ENCODE results near the gene DROSHA.

- TF ChIP-seq RAD21 (IDR thresholded peaks at IDR 0.05; ENCODE audit: low read length) (no peak), CTCF (conservative IDR thresholded peaks at IDR 0.05; ENCODE audit: low read depth, low read length) (no peak), POLR2A (IDR thresholded peaks at IDR 0.05; ENCODE audit: low read depth, low read length) (no peak), MAFK (IDR thresholded peaks at IDR 0.05; ENCODE audit: low read depth, low read length) (no peak), NFE2L2 (IDR thresholded peaks at IDR 0.05; ENCODE audit: low read depth, low read length) (no peak), ELK1 (IDR thresholded peaks at IDR 0.05; ENCODE audit: borderline replicate concordance, low read depth, low read length) (no peak), FOS (IDR thresholded peaks at IDR 0.05; ENCODE audit: low read depth, low read length) (no peak), RCOR1 (IDR thresholded peaks at IDR 0.05; ENCODE audit: insufficient replicate concordance, low read length) (no peak), CEBPB (IDR thresholded peaks at IDR 0.05; ENCODE audit: low read depth, low read length) (no peak), SMC3 (IDR thresholded peaks at IDR 0.05; ENCODE audit: low read depth, low read length) (no peak)
These were observed 97.0 kb downstream of the DROSHA start for GRCh38 chr5:31434898-31435297.
